Measurements from ENCODE around the gene BTBD9.

The BTBD9 gene

GRCh38 chr6:38673397-38674165 is 33.9 kb upstream of the BTBD9 start:
- no peak overlapping the region for H3K27ac Mint-ChIP-seq

GRCh38 chr6:38671885-38672467 is 32.2 kb upstream of the BTBD9 start:
- Mint-ChIP-seq H3K4me1 (ENCODE audit: low read depth in 2 of 2) (peaks cover 5 to 7% of the 10 kb centered on the region in 2 donors), H3K36me3 (ENCODE audit: insufficient read depth) (peaks cover 8% of the 10 kb centered on the region), H3K4me3 (no peak overlapping the region), H3K27ac (no peak overlapping the region), H3K9me3 (no peaks in the 10 kb centered on the region), H3K27me3 (no peaks in the 10 kb centered on the region)
- peak; percentile 95 for ATAC-seq (replicated peaks)
- peak; percentile 21 to 44 (median 30) for DNase-seq

More at GRCh38 chr6:38673397-38674165, 33.9 kb upstream of the BTBD9 start:
- H3K4me3 Mint-ChIP-seq, result no peak overlapping the region
- no peak for ATAC-seq (replicated peaks)
- no peaks in the 10 kb centered on the region for H3K27me3 Mint-ChIP-seq
- peaks cover 12% of the 10 kb centered on the region for H3K36me3 Mint-ChIP-seq (ENCODE audit: insufficient read depth)
- DNase-seq, result no peak
- peaks cover 5 to 7% of the 10 kb centered on the region in 2 donors for H3K4me1 Mint-ChIP-seq (ENCODE audit: low read depth in 2 of 2)
- H3K9me3 Mint-ChIP-seq, result no peaks in the 10 kb centered on the region

GRCh38 chr6:38658418-38659167 is 18.9 kb upstream of the BTBD9 start:
- Mint-ChIP-seq H3K4me3 (no peak overlapping the region), H3K4me1 (ENCODE audit: low read depth in 2 of 2) (peaks cover 0 to 7% of the 10 kb centered on the region in 2 donors), H3K27me3 (no peaks in the 10 kb centered on the region), H3K36me3 (ENCODE audit: insufficient read depth) (peaks cover 2% of the 10 kb centered on the region), H3K27ac (peak overlapping the region in 1 of 2 donors; percentile 3), H3K9me3 (no peaks in the 10 kb centered on the region)
- DNase-seq (no peak), ATAC-seq (replicated peaks) (no peak)

DNA sequence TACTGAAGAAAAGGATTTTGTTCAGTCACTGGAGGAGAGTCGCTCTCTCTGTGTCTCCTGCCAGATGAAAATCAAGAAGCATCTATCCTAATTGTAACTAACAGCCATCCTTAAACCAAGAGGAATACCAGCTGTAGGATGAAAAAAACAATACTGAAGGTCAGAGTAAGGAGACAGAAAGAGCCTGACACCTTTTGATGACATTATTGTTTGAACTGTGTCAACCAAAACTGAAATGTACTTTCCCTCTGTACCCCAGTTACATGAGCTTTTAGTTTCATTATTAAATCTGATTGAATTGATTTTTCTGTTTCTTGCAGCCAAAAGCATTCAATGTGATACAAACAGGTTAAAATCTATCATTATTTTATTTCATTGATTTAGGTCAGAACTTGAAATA is 17.2 kb upstream of the BTBD9 start:
- H3K4me3 Mint-ChIP-seq, result no peak overlapping the region
- no peaks in the 10 kb centered on the region for H3K9me3 Mint-ChIP-seq
- no peaks in the 10 kb centered on the region for H3K27me3 Mint-ChIP-seq
- peaks cover 3% of the 10 kb centered on the region for H3K36me3 Mint-ChIP-seq (ENCODE audit: insufficient read depth)
- DNase-seq (no peak), ATAC-seq (replicated peaks) (no peak)
- H3K27ac Mint-ChIP-seq, result no peak overlapping the region
- peaks cover 0 to 7% of the 10 kb centered on the region in 2 donors for H3K4me1 Mint-ChIP-seq (ENCODE audit: low read depth in 2 of 2)

DNA sequence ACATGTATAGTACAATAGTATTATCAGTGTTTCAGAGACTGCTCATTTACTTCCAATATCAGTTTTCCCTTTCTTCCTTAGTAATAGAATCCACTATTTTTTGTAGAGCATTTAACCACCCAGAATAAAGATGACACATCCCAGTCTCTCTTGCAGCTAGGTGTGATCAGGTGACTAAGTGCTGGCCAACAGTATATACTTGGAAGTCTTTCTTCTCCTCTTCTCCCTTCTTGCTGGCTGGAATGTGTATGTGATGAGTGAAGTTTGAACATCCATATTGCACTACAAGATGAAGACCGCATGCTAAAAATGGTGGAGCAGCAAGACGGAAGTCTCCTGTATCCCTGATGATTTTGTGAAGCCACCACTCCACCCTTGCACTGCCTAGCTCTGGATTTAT is 14.5 kb upstream of the BTBD9 start:
- H3K27ac Mint-ChIP-seq, result no peak overlapping the region
- ATAC-seq (replicated peaks) (no peak), DNase-seq (no peak)
- no peaks in the 10 kb centered on the region for H3K27me3 Mint-ChIP-seq
- H3K9me3 Mint-ChIP-seq, result no peaks in the 10 kb centered on the region
- peaks cover 6% of the 10 kb centered on the region for H3K36me3 Mint-ChIP-seq (ENCODE audit: insufficient read depth)
- no peak overlapping the region for H3K4me3 Mint-ChIP-seq
- peaks cover 0 to 7% of the 10 kb centered on the region in 2 donors for H3K4me1 Mint-ChIP-seq (ENCODE audit: low read depth in 2 of 2)

- Mint-ChIP-seq H3K4me1 (ENCODE audit: low read depth in 2 of 2) (no peaks in the 10 kb centered on the region), H3K27ac (no peak overlapping the region), H3K36me3 (ENCODE audit: insufficient read depth) (peaks cover 6% of the 10 kb centered on the region), H3K9me3 (no peaks in the 10 kb centered on the region), H3K27me3 (no peaks in the 10 kb centered on the region), H3K4me3 (no peak overlapping the region)
- DNase-seq, result no peak
- no peak for ATAC-seq (replicated peaks)
Observed at GRCh38 chr6:38651121-38651784, 11.5 kb upstream of the BTBD9 start.

- Mint-ChIP-seq H3K4me3 (no peak overlapping the region), H3K4me1 (ENCODE audit: low read depth in 2 of 2) (no peaks in the 10 kb centered on the region), H3K27ac (no peak overlapping the region), H3K27me3 (no peaks in the 10 kb centered on the region), H3K9me3 (no peaks in the 10 kb centered on the region), H3K36me3 (ENCODE audit: insufficient read depth) (peaks cover 6% of the 10 kb centered on the region)
- no peak for ATAC-seq (replicated peaks)
- DNase-seq, result no peak
Observed at GRCh38 chr6:38650207-38650752, 10.6 kb upstream of the BTBD9 start.

GRCh38 chr6:38649744-38650143 is 10.0 kb upstream of the BTBD9 start:
- Mint-ChIP-seq H3K27me3 (no peaks in the 10 kb centered on the region), H3K36me3 (ENCODE audit: insufficient read depth) (peaks cover 6% of the 10 kb centered on the region), H3K27ac (no peak overlapping the region), H3K4me1 (ENCODE audit: low read depth in 2 of 2) (no peaks in the 10 kb centered on the region), H3K4me3 (no peak overlapping the region), H3K9me3 (no peaks in the 10 kb centered on the region)
- DNase-seq, result no peak
- no peak for ATAC-seq (replicated peaks)

- Mint-ChIP-seq H3K9me3 (no peaks in the 10 kb centered on the region), H3K4me1 (ENCODE audit: low read depth in 2 of 2) (no peaks in the 10 kb centered on the region), H3K27ac (no peak overlapping the region), H3K27me3 (no peaks in the 10 kb centered on the region), H3K36me3 (ENCODE audit: insufficient read depth) (peaks cover 4% of the 10 kb centered on the region), H3K4me3 (no peak overlapping the region)
- DNase-seq (no peak), ATAC-seq (replicated peaks) (no peak)
Observed at GRCh38 chr6:38648629-38649028, 8.9 kb upstream of the BTBD9 start.

GRCh38 chr6:38646166-38646878 is 6.6 kb upstream of the BTBD9 start:
- ATAC-seq (replicated peaks) (no peak), DNase-seq (no peak)
- Mint-ChIP-seq H3K4me1 (ENCODE audit: low read depth in 2 of 2) (peaks cover 0 to 5% of the 10 kb centered on the region in 2 donors), H3K4me3 (no peak overlapping the region), H3K36me3 (ENCODE audit: insufficient read depth) (peaks cover under 1% of the 10 kb centered on the region), H3K27ac (peak overlapping the region in 1 of 2 donors; percentile 19), H3K27me3 (no peaks in the 10 kb centered on the region), H3K9me3 (no peaks in the 10 kb centered on the region)

- H3K4me3 Mint-ChIP-seq, result no peak overlapping the region
- ATAC-seq (replicated peaks) (no peak), DNase-seq (no peak)
- H3K4me1 Mint-ChIP-seq (ENCODE audit: low read depth in 2 of 2), result peaks cover 10 to 12% of the 10 kb centered on the region in 2 donors
- peaks cover 8% of the 10 kb centered on the region for H3K36me3 Mint-ChIP-seq (ENCODE audit: insufficient read depth)
- no peaks in the 10 kb centered on the region for H3K9me3 Mint-ChIP-seq
- H3K27ac Mint-ChIP-seq, result no peak overlapping the region
- no peaks in the 10 kb centered on the region for H3K27me3 Mint-ChIP-seq
Observed at GRCh38 chr6:38644951-38645350, 5.2 kb upstream of the BTBD9 start.

- DNase-seq, result no peak
- peaks cover 30 to 48% of the 10 kb centered on the region in 2 donors for H3K4me1 Mint-ChIP-seq (ENCODE audit: low read depth in 2 of 2)
- H3K27ac Mint-ChIP-seq, result peak overlapping the region; percentile 94 to 95
Observed at GRCh38 chr6:38640216-38640909, 634 bp upstream of the BTBD9 start.

More at GRCh38 chr6:38640216-38640909, 634 bp upstream of the BTBD9 start:
- peak overlapping the region; percentile 84 to 87 for H3K4me3 Mint-ChIP-seq
- no peaks in the 10 kb centered on the region for H3K9me3 Mint-ChIP-seq
- H3K27me3 Mint-ChIP-seq, result no peaks in the 10 kb centered on the region
- no peak for ATAC-seq (replicated peaks)
- peaks cover 17% of the 10 kb centered on the region for H3K36me3 Mint-ChIP-seq (ENCODE audit: insufficient read depth)
